Measurements from ENCODE around the gene NOL12. TPM values are rescaled to one million over a fixed set of nuclear protein-coding genes. Genes with fewer than 3 reads are reported as not detected.

The NOL12 gene
- total RNA-seq, 1 experiment from 2014 or later, result 31.4 TPM

DNA sequence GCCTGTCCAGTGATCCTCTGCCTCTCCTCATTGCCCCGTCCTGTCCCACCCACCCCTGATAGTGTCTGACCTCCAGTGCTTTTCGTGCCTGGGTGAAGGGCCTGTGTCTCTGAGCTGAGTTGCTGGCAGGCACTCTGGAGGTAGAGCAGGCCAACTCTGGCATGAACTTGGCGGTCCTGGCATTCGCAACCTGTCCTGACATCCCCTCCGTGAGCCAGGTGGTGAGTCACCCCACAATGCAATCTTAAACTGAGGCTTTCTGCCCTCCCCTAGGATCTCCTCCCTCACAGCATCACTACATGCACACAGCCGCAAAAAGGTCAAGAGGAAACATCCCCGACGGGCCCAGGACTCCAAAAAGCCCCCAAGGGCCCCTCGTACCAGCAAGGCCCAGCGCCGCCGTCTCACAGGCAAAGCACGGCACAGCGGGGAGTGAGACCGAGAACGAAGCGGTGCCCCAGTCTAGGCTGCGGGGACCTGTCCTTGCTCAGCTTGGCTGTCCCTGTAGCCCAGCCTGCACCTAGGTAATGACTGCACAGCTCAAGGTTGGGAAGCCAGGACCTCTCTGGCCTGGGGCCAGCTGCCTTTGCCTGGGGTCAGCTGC lies 4.9 kb downstream of the NOL12 start:
- Histone ChIP-seq H3K27me3 (ENCODE audit: insufficient read depth, low read length) (no peaks in the 10 kb centered on the region), H2AFZ (ENCODE audit: low read depth, low read length, poor library complexity, severe bottlenecking) (no peak overlapping the region), H3K9ac (ENCODE audit: low read length) (no peak overlapping the region), H3K9me3 (ENCODE audit: control insufficient read depth in 1 of 2, insufficient read depth in 1 of 2, low read depth in 1 of 2, low read length in 2 of 2) (no peaks in the 10 kb centered on the region), H3K27ac (ENCODE audit: low read depth, low read length) (no peak overlapping the region), H3K9me2 (ENCODE audit: insufficient read depth) (no peaks in the 10 kb centered on the region), H3K4me1 (ENCODE audit: control insufficient read depth in 1 of 2, insufficient read depth in 2 of 2, low read length in 2 of 2) (peaks cover 23 to 34% of the 10 kb centered on the region in 2 experiments), H3K4me2 (ENCODE audit: low read length) (no peak overlapping the region), H3K4me3 (replicated peaks in 1 of 2; ENCODE audit: low read depth in 1 of 2, low read length in 2 of 2) (no peak overlapping the region), H3K36me3 (ENCODE audit: control insufficient read depth in 1 of 2, insufficient read depth in 2 of 2, low read length in 2 of 2) (peaks cover 10 to 40% of the 10 kb centered on the region in 2 experiments; a peak in 3 of 4 replicates), H3K79me2 (ENCODE audit: insufficient read depth, low read length) (peaks cover 28% of the 10 kb centered on the region), H4K20me1 (ENCODE audit: insufficient read depth) (peaks cover 4% of the 10 kb centered on the region; the same call in 1 of the 2 replicates)
- no peak for DNase-seq (ENCODE audit: low read depth, low spot score)
- ChIA-PET POLR2A (no interaction called here), CTCF (no interaction called here), RAD21 (ENCODE audit: low non-redundant PET in 1 of 2, low total read pairs in 2 of 2, uncharacterized antibody in 2 of 2, unreplicated experiment in 2 of 2) (no interaction called here)
- TF ChIP-seq EGR1 (IDR thresholded peaks at IDR 0.05; ENCODE audit: low read depth), result no peak
- TF ChIP-seq ZNF274 (IDR thresholded peaks at IDR 0.05; ENCODE audit: low read depth, low read length), result no peak
- no peak for TF ChIP-seq RAD21 (IDR thresholded peaks at IDR 0.05; ENCODE audit: low read depth)
- TF ChIP-seq YY1 (IDR thresholded peaks at IDR 0.05; ENCODE audit: extremely low read depth, insufficient replicate concordance, low read depth, low read length), result no peak
- no peak for TF ChIP-seq SP1 (IDR thresholded peaks at IDR 0.05; ENCODE audit: low read depth)
- no peak for TF ChIP-seq CEBPB (IDR thresholded peaks at IDR 0.05; ENCODE audit: low read depth)
- TF ChIP-seq ELF1 (IDR thresholded peaks at IDR 0.05; ENCODE audit: borderline replicate concordance, low read depth), result no peak
- TF ChIP-seq, protein P1, sequence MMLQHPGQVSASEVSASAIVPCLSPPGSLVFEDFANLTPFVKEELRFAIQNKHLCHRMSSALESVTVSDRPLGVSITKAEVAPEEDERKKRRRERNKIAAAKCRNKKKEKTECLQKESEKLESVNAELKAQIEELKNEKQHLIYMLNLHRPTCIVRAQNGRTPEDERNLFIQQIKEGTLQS (IDR thresholded peaks at IDR 0.05), result no peak
- TF ChIP-seq, protein P2, sequence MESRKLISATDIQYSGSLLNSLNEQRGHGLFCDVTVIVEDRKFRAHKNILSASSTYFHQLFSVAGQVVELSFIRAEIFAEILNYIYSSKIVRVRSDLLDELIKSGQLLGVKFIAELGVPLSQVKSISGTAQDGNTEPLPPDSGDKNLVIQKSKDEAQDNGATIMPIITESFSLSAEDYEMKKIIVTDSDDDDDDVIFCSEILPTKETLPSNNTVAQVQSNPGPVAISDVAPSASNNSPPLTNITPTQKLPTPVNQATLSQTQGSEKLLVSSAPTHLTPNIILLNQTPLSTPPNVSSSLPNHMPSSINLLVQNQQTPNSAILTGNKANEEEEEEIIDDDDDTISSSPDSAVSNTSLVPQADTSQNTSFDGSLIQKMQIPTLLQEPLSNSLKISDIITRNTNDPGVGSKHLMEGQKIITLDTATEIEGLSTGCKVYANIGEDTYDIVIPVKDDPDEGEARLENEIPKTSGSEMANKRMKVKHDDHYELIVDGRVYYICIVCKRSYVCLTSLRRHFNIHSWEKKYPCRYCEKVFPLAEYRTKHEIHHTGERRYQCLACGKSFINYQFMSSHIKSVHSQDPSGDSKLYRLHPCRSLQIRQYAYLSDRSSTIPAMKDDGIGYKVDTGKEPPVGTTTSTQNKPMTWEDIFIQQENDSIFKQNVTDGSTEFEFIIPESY (IDR thresholded peaks at IDR 0.05; ENCODE audit: extremely low read depth, insufficient replicate concordance, low read length), result no peak
- no peak for TF ChIP-seq CBX3 (IDR thresholded peaks at IDR 0.05; ENCODE audit: low read depth)
- TF ChIP-seq, protein P3, sequence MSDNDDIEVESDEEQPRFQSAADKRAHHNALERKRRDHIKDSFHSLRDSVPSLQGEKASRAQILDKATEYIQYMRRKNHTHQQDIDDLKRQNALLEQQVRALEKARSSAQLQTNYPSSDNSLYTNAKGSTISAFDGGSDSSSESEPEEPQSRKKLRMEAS (IDR thresholded peaks at IDR 0.05), result no peak
- no peak for TF ChIP-seq EZH2phosphoT487 (IDR thresholded peaks at IDR 0.05; ENCODE audit: borderline replicate concordance)
- no peak for TF ChIP-seq POLR2AphosphoS5 (IDR thresholded peaks at IDR 0.05; ENCODE audit: low read depth, low read length)
- no peak for TF ChIP-seq SIN3A (IDR thresholded peaks at IDR 0.05; ENCODE audit: low read depth)
- TF ChIP-seq FOSL1 (IDR thresholded peaks at IDR 0.05; ENCODE audit: low read depth), result no peak
- no peak for TF ChIP-seq POLR2A (IDR thresholded peaks at IDR 0.05; ENCODE audit: borderline replicate concordance, extremely low read depth, insufficient read depth, insufficient read length)
- no peak for TF ChIP-seq SRF (IDR thresholded peaks at IDR 0.05; ENCODE audit: low read depth)
- no peak for TF ChIP-seq ZFX (IDR thresholded peaks at IDR 0.05)
- TF ChIP-seq, protein P4, sequence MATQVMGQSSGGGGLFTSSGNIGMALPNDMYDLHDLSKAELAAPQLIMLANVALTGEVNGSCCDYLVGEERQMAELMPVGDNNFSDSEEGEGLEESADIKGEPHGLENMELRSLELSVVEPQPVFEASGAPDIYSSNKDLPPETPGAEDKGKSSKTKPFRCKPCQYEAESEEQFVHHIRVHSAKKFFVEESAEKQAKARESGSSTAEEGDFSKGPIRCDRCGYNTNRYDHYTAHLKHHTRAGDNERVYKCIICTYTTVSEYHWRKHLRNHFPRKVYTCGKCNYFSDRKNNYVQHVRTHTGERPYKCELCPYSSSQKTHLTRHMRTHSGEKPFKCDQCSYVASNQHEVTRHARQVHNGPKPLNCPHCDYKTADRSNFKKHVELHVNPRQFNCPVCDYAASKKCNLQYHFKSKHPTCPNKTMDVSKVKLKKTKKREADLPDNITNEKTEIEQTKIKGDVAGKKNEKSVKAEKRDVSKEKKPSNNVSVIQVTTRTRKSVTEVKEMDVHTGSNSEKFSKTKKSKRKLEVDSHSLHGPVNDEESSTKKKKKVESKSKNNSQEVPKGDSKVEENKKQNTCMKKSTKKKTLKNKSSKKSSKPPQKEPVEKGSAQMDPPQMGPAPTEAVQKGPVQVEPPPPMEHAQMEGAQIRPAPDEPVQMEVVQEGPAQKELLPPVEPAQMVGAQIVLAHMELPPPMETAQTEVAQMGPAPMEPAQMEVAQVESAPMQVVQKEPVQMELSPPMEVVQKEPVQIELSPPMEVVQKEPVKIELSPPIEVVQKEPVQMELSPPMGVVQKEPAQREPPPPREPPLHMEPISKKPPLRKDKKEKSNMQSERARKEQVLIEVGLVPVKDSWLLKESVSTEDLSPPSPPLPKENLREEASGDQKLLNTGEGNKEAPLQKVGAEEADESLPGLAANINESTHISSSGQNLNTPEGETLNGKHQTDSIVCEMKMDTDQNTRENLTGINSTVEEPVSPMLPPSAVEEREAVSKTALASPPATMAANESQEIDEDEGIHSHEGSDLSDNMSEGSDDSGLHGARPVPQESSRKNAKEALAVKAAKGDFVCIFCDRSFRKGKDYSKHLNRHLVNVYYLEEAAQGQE (IDR thresholded peaks at IDR 0.05; ENCODE audit: low read depth), result no peak
- TF ChIP-seq EZH2 (IDR thresholded peaks at IDR 0.05), result no peak
- no peak for ATAC-seq
- BruUV-seq (replicated peaks), result no TSS peak
- intact Hi-C loops (cut with micrococcal nuclease), result no loop called here

Measured in HCT116 (cell line).